ENCODE results near the gene LRRC49.

Gene LRRC49

GRCh38 chr15:71048913-71049675 is 156.5 kb downstream of the LRRC49 start:
- H3K9me3 ChIP-seq = no peaks in the 10 kb centered on the region
- H3K36me3 ChIP-seq (replicated peaks) = no peaks in the 10 kb centered on the region
- in situ Hi-C loops (cut with MboI; ENCODE audit: low sequenced_read_pairs) = no loop called here
- DNase-seq (ENCODE audit: low spot score in 2 of 2) = no peak
- H3K27me3 ChIP-seq (ENCODE audit: low read depth) = no peaks in the 10 kb centered on the region
- peaks cover 8% of the 10 kb centered on the region for H3K4me1 ChIP-seq
- no peak overlapping the region for H3K4me3 ChIP-seq

GRCh38 chr15:71049706-71050422 is 157.2 kb downstream of the LRRC49 start:
- H3K4me1 ChIP-seq = peaks cover 16% of the 10 kb centered on the region
- H3K9me3 ChIP-seq = no peaks in the 10 kb centered on the region
- H3K36me3 ChIP-seq (replicated peaks) = no peaks in the 10 kb centered on the region
- DNase-seq (ENCODE audit: low spot score in 2 of 2) = no peak
- in situ Hi-C loops (cut with MboI; ENCODE audit: low sequenced_read_pairs) = no loop called here
- H3K27me3 ChIP-seq (ENCODE audit: low read depth) = no peaks in the 10 kb centered on the region
- no peak overlapping the region for H3K4me3 ChIP-seq

GRCh38 chr15:71050461-71050860 is 157.8 kb downstream of the LRRC49 start:
- Histone ChIP-seq H3K4me3 (no peak overlapping the region), H3K9me3 (no peaks in the 10 kb centered on the region), H3K27me3 (ENCODE audit: low read depth) (no peaks in the 10 kb centered on the region), H3K4me1 (peaks cover 20% of the 10 kb centered on the region), H3K36me3 (replicated peaks) (no peaks in the 10 kb centered on the region)
- in situ Hi-C loops (cut with MboI; ENCODE audit: low sequenced_read_pairs) = no loop called here
- DNase-seq (ENCODE audit: low spot score in 2 of 2) = no peak

GRCh38 chr15:71051539-71051938 is 158.9 kb downstream of the LRRC49 start:
- in situ Hi-C loops (cut with MboI; ENCODE audit: low sequenced_read_pairs) = no loop called here
- H3K4me1 ChIP-seq = peaks cover 21% of the 10 kb centered on the region

GRCh38 chr15:71052356-71052755 is 159.7 kb downstream of the LRRC49 start:
- no peak for DNase-seq (ENCODE audit: low spot score in 2 of 2)
- no peak overlapping the region for H3K4me3 ChIP-seq
- in situ Hi-C loops (cut with MboI; ENCODE audit: low sequenced_read_pairs) = no loop called here
- H3K27me3 ChIP-seq (ENCODE audit: low read depth) = no peaks in the 10 kb centered on the region
- H3K36me3 ChIP-seq (replicated peaks) = no peaks in the 10 kb centered on the region
- no peaks in the 10 kb centered on the region; the same call in 1 of the 2 replicates for H3K9me3 ChIP-seq
- H3K4me1 ChIP-seq = peaks cover 21% of the 10 kb centered on the region

More at GRCh38 chr15:71051539-71051938, 158.9 kb downstream of the LRRC49 start:
- no peaks in the 10 kb centered on the region for H3K36me3 ChIP-seq (replicated peaks)
- no peak for DNase-seq (ENCODE audit: low spot score in 2 of 2)
- H3K9me3 ChIP-seq = no peaks in the 10 kb centered on the region; the same call in 1 of the 2 replicates
- no peak overlapping the region for H3K4me3 ChIP-seq
- H3K27me3 ChIP-seq (ENCODE audit: low read depth) = no peaks in the 10 kb centered on the region

- Histone ChIP-seq H3K4me1 (peaks cover 21% of the 10 kb centered on the region), H3K4me3 (no peak overlapping the region), H3K9me3 (peaks cover 5% of the 10 kb centered on the region), H3K36me3 (replicated peaks) (no peaks in the 10 kb centered on the region), H3K27me3 (ENCODE audit: low read depth) (no peaks in the 10 kb centered on the region)
- DNase-seq (ENCODE audit: low spot score in 2 of 2) = peak in 1 of 2 experiments; percentile 95
- in situ Hi-C loops (cut with MboI; ENCODE audit: low sequenced_read_pairs) = no loop called here
Observed at GRCh38 chr15:71054286-71054952, 161.8 kb downstream of the LRRC49 start.

- in situ Hi-C loops (cut with MboI; ENCODE audit: low sequenced_read_pairs) = no loop called here
- Histone ChIP-seq H3K4me3 (no peak overlapping the region), H3K36me3 (replicated peaks) (no peaks in the 10 kb centered on the region), H3K4me1 (peaks cover 21% of the 10 kb centered on the region), H3K9me3 (peaks cover 5% of the 10 kb centered on the region), H3K27me3 (ENCODE audit: low read depth) (no peaks in the 10 kb centered on the region)
- DNase-seq (ENCODE audit: low spot score in 2 of 2) = no peak
Observed at GRCh38 chr15:71055461-71055860, 162.8 kb downstream of the LRRC49 start.

GRCh38 chr15:71056111-71056510 is 163.5 kb downstream of the LRRC49 start:
- in situ Hi-C loops (cut with MboI; ENCODE audit: low sequenced_read_pairs) = no loop called here

GRCh38 chr15:71057143-71057542 is 164.5 kb downstream of the LRRC49 start:
- H3K4me3 ChIP-seq = no peak overlapping the region
- H3K36me3 ChIP-seq (replicated peaks) = no peaks in the 10 kb centered on the region
- H3K4me1 ChIP-seq = peaks cover 21% of the 10 kb centered on the region
- in situ Hi-C loops (cut with MboI; ENCODE audit: low sequenced_read_pairs) = no loop called here
- no peak for DNase-seq (ENCODE audit: low spot score in 2 of 2)
- H3K27me3 ChIP-seq (ENCODE audit: low read depth) = no peaks in the 10 kb centered on the region
- H3K9me3 ChIP-seq = peaks cover 5% of the 10 kb centered on the region

More at GRCh38 chr15:71056111-71056510, 163.5 kb downstream of the LRRC49 start:
- Histone ChIP-seq H3K4me3 (no peak overlapping the region), H3K36me3 (replicated peaks) (no peaks in the 10 kb centered on the region), H3K4me1 (peaks cover 21% of the 10 kb centered on the region), H3K27me3 (ENCODE audit: low read depth) (no peaks in the 10 kb centered on the region), H3K9me3 (peaks cover 5% of the 10 kb centered on the region)
- no peak for DNase-seq (ENCODE audit: low spot score in 2 of 2)

- peaks cover 5% of the 10 kb centered on the region for H3K9me3 ChIP-seq
- no peak for DNase-seq (ENCODE audit: low spot score in 2 of 2)
- 0 out of 2 replicates have a peak, but pooled peaks cover under 1% of the 10 kb centered on the region for H3K27me3 ChIP-seq (ENCODE audit: low read depth)
- no peak overlapping the region for H3K4me3 ChIP-seq
- in situ Hi-C loops (cut with MboI; ENCODE audit: low sequenced_read_pairs) = no loop called here
- peaks cover 21% of the 10 kb centered on the region for H3K4me1 ChIP-seq
- H3K36me3 ChIP-seq (replicated peaks) = no peaks in the 10 kb centered on the region
Observed at GRCh38 chr15:71057581-71057980, 165.0 kb downstream of the LRRC49 start.

- peaks cover 5% of the 10 kb centered on the region for H3K9me3 ChIP-seq
- 0 out of 2 replicates have a peak, but pooled peaks cover 2% of the 10 kb centered on the region for H3K27me3 ChIP-seq (ENCODE audit: low read depth)
- H3K36me3 ChIP-seq (replicated peaks) = no peaks in the 10 kb centered on the region; the same call in 1 of the 2 replicates
- no peak overlapping the region for H3K4me3 ChIP-seq
- in situ Hi-C loops (cut with MboI; ENCODE audit: low sequenced_read_pairs) = no loop called here
- DNase-seq (ENCODE audit: low spot score in 2 of 2) = no peak
- no peaks in the 10 kb centered on the region; the same call in 1 of the 2 replicates for H3K4me1 ChIP-seq
Observed at GRCh38 chr15:71060983-71061382, 168.4 kb downstream of the LRRC49 start.

GRCh38 chr15:71066983-71067382 is 174.4 kb downstream of the LRRC49 start:
- no peaks in the 10 kb centered on the region; the same call in 1 of the 2 replicates for H3K36me3 ChIP-seq (replicated peaks)
- no peak for DNase-seq (ENCODE audit: low spot score in 2 of 2)
- H3K4me3 ChIP-seq = no peak overlapping the region
- no peaks in the 10 kb centered on the region for H3K9me3 ChIP-seq
- in situ Hi-C loops (cut with MboI; ENCODE audit: low sequenced_read_pairs) = no loop called here
- 0 out of 2 replicates have a peak, but pooled peaks cover 2% of the 10 kb centered on the region for H3K27me3 ChIP-seq (ENCODE audit: low read depth)
- H3K4me1 ChIP-seq = no peaks in the 10 kb centered on the region

GRCh38 chr15:71069693-71070092 is 177.1 kb downstream of the LRRC49 start:
- Histone ChIP-seq H3K9me3 (no peaks in the 10 kb centered on the region), H3K4me3 (no peak overlapping the region), H3K36me3 (replicated peaks) (no peaks in the 10 kb centered on the region), H3K27me3 (ENCODE audit: low read depth) (0 out of 2 replicates have a peak, but pooled peaks cover 3% of the 10 kb centered on the region), H3K4me1 (no peaks in the 10 kb centered on the region)
- in situ Hi-C loops (cut with MboI; ENCODE audit: low sequenced_read_pairs) = no loop called here
- DNase-seq (ENCODE audit: low spot score in 2 of 2) = no peak
